ENCODE results near the gene EXOC7.

Gene EXOC7

DNA sequence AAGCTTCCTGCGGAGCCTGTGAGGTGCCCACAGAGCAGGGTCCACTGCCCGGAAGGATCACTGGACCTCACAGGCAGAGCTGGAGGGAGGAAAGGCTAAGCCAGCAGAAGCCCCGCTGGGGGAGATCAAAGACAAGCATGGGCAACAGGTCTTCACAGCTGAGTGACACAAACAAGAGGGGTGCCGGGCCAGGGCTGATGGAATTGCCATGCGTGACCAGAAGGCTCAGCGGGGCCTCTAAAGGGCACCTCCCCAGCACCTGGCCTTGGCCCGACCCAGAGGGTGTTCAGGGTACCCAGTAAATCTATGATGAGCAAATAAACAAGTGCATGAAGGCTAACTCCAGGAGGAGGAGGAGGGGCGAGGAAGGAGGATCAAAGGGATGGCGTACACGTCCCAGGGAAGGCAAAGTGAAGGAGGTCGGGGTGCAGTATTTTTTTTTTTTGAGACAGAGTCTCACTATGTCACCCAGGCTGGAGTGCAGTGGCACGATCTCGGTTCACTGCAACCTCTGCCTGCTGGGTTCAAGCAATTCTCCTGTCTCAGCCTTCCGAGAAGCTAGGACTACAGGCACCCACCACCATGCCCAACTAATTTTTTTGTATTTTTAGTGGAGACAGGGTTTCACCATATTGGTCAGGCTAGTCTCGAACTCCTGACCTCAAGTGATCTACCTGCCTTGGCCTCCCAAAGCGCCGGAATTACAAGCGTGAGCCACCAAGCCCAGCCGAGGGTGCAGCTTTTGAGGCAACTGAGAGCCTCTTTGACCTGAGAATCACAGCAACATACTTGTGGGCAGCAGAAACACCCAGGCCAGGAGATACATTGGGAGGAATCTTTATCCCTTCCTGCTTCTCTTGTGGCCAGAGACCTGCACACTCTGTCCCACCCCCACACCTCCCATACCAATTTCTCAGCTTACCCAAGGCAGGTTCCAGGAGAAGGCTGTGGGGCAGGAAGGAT, 16.1 kb upstream of the EXOC7 start:
- DNase-seq (ENCODE audit: low read depth), result no peak

DNA sequence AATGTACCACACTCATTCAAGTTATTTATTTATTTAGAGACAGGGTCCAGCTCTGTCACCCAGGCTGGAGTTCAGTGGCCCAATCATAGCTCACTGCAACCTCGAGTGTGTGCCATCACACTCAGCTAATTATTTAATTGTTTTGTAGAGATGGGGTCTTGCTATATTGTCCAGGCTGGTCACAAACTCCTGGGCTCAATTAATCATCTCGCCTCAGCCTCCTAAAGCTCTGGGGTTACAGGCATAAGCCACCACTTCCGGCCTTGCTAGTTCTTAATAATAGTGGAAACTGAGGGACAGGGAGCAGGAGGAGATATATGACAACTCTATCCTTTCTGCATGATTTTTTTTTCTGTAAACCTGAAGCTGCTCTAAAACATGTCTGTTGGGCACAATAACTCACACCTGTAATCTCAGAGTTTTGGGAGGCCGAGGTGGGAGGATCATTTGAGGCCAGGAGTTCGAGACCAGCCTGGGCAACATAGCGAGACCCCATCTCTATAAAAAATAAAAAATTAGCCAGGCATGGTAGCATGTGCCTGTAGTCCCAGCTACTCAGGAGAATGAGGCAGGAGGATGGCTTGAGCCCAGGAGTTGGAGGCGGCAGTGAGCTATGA, 11.7 kb upstream of the EXOC7 start:
- DNase-seq (ENCODE audit: low read depth), result no peak

DNA sequence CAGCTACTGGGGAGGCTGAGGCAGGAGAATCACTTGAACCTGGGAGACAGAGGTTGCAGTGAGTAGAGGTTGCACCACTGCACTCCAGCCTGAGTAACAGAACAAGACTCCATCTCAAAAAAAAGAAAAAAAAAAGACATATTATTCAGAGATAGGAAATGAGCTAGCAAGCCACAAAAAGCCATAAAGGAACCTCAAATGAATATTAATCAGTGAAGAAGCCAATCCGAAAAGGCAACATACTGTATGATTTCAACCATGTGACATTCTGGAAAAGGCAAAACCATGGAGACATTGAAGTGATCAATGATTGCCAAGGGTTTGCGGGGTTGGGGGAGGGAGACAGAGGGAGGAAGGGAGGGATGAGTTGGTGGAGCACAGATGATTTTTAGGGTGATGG, 8.4 kb upstream of the EXOC7 start:
- no peak for DNase-seq (ENCODE audit: low read depth)

DNA sequence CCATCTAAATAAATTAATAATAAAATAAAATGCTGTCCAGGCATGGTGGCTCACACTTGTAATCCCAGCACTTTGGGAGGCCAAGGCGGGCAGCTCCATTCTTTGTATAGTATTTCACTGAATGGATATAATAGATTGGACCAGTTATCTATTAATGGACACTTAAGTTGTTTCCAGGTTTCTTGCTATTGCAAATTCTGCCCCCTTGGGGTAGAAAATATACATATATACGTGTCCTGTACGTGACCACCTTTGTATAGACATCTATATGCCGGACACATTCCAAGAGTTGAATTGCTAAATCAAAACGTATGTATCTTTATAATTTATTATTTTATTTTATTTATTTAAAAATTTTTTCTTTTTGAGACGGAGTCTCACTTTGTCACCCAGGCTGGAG, 3.9 kb upstream of the EXOC7 start:
- no peak for DNase-seq (ENCODE audit: low read depth)

DNA sequence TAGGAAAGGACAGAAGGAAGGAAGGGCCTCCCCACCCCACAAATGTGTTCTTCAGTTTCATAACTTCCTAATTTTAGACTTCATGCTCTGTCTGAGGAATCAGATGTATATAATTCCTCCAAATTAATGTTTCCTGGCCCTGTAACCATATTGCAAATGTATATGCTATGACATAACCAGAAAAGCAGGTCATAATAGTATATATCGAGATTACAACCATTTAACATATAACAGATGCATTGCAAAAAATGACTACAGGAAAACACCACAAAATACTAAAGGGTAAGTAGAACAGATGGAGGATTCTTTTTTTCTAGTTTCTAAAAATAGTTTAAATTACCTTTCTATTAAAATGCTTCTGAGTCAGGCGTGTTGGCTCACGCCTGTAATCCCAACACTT, 3.1 kb upstream of the EXOC7 start:
- DNase-seq (ENCODE audit: low read depth), result no peak

DNA sequence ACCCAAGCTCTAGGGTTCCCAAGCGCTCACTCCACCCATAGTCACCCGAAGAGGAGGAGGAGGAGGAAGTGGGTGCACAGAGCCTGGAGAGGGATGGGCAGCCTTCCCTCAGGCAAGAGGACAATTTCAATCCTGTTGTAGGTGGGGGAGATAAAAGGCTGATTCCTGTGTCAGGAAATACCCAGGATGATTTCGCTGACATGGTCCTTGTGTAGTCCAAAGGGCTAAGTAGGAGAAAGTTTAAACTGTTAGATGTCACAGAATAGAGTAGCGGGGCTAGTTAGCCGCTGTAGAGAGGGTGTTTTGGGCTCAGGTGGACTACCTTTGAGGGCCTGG, 1.3 kb upstream of the EXOC7 start:
- DNase-seq (ENCODE audit: low read depth), result no peak

DNA sequence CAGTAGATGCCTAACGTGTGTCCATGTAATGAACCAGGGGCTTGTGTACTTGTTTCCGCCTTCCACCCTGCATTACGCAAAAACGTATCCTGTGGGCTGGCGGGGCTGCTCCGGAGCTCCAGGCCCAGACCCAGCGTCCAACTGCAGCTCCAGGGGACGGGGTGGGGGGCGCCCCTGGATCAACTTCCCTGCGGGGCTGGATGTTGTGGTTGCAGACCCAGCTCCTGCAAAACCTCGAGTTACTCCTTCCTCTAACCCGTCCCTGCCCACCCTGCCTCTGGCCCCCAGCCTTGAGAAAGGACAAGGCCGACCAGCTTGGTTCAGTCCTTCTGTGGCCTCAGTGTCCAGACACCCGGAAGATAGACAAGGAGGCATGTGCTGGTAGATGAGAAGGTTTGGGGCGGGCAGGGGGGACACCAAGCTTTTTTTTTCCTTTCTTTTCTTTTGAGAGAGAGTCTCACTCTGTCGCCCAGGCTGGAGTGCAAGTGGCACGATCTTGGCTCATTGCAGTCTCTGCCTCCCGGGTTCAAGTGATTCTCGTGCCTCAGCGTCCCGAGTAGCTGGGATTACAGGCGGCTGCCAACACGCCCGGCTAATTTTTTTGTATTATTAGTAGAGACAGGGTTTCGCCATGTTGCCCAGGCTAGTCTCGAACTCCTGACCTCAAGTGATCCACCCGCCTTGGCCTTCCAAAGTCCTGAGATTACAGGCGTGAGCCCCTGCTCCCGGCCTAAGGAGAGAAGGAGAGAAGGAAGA, 731 bp upstream of the EXOC7 start:
- DNase-seq (ENCODE audit: low read depth), result no peak

DNA sequence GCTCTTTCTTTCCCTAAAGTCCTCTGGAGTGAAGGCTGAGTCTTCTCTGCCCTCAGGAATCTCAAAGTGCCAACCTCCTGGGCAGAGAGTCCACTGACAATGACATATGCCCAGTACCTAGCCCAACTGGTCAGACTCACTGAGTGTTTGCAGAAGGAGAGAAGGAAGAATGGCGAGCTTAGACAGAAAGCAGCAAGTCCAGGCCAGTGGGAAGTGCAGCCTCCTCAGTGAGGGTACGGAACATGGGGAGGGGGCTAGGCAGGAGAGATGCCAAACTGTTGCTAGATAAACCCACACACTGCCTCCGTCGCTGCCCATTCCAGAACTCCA, 678 bp downstream of the EXOC7 start:
- no peak for DNase-seq (ENCODE audit: low read depth)

DNA sequence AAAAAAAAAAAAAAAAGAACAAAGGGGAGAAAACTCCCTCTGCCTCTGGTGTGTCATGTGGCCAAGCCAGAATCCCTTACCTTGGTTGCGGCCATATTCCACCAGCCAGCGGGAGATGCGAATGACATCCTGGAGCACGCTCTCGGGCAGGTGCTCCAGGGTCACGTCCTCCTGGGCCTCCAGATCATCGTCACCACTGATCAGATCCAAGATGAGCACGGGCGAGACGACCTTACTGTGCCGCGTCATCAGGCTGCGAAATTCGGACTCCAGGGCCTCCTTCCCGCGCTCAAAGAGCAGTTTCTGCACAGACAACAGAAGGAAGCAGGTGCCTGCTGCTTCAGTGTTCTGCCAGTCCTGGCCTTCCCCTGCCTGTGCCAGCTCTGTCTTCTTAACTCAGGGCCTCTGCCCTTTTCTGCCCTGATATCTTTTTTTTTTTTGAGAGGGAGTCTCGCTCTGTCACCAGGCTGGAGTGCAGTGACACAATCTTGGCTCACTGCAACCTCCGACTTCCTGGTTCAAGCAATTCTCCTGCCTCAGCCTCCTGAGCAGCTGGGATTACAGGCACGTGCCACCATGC, 5.8 kb downstream of the EXOC7 start:
- DNase-seq (ENCODE audit: low read depth), result no peak

DNA sequence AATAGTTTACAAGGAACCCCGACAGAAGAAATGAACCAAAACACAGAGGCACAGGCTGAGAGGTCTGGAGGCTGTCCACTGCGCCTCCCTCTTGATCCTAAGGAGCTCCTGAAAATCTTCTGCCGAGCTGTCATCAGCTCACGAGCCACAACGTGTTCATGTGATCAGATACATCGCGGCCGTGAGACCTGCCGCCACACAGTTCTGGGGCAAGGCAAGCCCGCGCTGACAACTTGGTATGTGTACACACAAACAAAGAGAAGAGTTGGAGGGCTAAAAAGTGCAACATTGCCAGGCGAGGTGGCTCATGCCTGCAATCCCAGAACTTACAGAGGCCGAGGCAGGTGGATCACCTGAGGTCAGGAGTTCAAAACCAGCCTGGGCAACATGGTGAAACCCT, 7.6 kb downstream of the EXOC7 start:
- no peak for DNase-seq (ENCODE audit: low read depth)

DNA sequence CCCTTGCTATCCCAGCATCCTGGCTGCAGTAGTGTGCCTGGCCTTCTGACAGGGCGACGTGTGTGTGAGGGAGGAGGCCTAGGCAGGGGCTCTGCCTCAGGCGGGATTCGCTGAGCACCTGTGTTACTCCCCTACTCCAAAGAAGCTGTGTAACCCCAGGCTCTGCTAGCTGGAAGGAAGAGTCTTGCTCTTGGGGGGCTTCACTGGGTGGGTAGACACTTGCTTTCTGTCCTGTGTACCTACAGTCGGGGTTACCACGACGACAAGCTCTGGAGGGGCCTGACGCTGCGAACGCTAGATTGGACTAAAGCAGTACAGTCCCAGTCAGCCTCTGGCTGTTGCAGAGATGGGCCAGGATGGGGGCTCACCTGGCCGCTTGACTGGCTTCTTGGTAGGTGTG, 9.5 kb downstream of the EXOC7 start:
- no peak for DNase-seq (ENCODE audit: low read depth)

DNA sequence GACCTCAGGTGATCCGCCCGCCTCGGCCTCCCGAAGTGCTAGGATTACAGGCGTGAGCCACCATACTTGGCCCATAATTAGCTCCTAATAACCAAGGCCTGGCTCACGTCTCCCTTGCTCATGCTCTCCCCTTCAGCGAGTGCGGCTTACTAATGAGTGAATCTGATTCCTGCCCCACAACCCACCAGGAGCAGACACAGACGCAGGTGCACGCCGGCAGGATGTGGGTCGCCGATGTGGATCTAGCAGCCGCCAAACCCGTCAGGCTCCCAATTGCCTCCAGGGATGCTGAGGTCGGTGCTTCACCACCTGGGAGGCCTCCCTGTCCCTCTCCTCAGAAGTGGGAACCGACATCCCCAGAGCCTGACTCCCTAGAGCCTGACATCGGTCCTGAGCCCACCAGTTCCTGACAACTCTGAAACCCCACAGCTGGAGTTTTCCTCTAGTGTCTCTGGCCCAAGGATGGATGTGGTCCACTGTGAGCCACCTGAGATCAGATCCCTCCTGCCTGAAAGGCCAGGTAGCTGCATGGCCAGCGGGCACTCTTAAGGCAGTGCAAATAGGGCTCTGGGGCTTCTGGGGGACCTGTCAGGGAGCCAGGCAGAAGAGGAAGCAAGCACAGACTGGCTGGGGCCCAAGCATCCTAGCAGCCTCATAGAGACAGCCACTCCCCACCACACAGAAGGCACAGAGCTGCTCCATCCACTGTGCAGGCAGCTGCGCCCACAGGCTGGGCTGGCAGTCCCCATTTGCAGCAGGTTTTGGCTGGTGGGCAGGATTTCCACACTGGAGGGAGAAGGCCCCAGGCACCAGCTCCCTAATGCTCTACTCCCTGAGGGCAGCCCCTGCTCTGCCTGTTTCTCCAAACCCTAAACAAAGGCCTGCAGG, 10.8 kb downstream of the EXOC7 start:
- no peak for DNase-seq (ENCODE audit: low read depth)

DNA sequence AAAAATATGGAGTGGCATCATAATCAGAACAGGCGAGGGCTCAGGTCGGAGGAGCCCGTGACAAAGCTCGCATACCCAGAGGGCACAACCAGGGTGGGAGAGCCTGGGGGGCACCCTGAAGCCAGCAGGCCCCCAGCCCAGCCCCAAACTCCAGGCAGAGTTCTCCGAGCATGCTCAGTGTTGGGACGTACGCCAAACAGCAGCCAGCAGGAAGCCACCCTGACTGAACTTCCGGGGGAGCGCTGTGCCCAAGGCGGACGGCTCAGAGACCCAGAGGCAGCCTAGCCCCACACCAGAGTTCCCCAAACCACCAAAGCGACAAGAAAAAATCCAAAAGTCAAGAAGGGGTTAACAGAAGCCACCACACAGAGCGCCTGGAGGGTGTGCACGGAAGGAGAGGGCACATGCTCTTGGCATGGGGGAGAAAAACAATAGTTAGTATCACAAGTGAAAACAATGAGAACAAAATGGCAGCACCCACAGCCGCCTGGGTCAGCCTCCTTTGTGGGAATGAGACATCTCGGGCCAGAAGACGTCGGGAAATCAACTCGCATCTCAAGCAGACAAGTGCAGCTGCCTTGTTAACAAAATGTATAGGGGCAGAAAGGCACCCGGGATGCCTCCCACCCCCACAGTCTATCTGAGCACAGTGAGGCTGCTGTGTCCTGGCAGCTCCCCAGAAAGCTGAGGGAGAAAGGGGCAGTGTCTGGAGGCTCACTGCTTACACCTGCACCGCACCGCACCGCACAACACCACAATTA, 11.9 kb downstream of the EXOC7 start:
- no peak for DNase-seq (ENCODE audit: low read depth)

DNA sequence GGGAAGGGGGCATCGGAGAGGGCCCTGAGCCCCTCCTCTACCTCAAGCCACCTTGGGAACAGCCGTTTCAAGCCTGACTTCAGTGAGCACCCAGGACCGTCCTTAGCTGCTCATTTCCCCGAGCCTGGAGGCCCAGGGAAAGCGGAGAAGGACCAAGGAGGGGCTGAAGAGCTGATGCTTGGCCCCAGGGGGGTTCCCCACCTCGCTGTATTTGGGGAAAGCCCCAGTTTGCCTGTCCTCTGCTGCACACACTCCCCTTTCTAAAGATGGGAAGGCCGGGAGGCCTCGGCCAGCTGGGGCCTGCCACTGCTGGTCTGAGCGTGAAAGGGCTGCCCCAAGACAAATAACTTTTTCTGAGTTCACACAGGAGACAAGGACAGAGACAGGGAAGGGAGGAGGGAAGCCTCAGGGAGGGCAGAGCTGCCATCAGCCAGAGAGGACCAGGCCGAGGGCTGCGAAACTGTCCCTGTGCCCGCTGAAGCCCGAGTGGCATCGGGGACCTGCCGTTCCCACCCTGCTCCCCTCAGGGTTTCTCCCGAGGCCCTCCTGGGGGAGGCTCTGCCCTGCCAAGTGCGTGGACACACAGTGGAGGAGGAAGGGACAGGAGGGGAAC, 13.0 kb downstream of the EXOC7 start:
- DNase-seq (ENCODE audit: low read depth), result no peak

DNA sequence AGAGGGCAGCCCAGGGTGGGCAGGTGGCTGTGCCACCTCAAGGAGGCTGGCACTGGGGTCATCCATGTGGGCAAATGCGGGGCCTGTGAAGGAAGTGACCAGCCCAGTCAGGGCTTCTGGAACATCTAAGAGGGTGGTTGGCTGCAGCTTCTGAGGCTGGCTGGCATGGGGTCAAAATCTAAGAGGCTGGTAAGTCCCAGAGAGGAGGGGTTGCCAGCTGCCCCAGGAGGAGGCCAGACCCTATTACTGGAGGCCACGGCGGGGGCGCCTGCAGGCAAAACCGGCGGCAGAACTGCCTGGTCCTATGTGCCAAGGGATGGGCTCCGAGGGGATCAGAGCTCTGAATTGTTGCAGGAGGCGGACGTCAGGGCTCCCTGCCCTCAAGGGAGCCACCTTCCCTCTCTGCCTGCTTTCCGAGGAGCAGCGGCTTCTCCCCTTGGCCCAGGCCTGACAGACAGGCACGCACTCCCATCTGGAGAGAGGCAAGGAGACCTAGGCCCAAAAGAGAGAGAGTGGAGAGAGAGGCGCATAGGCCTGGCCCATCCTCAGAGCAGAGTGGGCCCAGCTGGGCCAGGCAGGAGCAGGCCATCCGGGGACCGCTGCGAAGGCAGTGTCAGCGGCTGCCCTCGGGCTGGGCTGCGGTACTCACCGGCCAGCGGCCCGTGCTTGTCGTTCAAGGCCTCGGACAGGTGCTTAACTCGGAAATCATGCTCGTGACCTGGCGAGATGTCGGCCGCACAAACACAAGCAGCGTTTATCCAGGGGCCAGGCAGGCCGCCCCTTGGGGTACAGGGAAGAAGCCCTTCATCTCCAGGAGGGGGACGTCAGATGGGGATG, 13.7 kb downstream of the EXOC7 start:
- no peak for DNase-seq (ENCODE audit: low read depth)

DNA sequence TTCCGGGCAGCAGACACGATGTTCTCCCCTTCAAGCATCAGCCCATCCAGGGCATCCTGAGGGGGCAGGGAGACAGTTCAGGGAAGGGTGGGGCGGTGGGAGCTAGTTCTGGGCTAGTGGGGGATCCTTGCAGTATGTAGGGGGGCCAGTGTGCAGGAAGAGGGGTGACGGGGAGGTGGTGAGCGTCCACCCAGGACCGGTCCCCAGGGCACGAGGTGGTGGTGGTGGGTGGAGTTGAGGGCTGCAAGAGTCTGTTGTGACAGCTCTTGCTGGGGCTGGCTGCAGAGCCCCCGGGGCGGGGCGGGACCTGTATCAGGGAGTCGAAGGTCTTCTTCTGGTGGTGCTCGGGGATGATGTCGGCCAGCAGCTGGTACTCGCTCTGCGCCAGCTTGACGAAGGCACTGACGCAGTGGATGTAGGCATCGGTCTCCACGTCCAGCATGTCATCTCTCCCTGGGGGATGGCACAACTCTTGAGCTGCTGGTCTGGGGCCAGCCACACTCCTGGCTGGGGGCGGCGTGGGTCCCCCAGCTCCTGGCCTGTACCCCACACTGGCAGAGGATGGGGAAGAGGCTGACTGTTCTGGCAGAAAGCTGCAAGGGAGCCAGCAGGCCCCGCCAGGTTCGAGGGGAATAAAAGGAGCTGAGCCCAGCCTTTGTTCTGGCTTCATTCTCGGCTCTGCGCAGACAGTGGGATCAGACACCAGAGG, 14.6 kb downstream of the EXOC7 start:
- no peak for DNase-seq (ENCODE audit: low read depth)

DNA sequence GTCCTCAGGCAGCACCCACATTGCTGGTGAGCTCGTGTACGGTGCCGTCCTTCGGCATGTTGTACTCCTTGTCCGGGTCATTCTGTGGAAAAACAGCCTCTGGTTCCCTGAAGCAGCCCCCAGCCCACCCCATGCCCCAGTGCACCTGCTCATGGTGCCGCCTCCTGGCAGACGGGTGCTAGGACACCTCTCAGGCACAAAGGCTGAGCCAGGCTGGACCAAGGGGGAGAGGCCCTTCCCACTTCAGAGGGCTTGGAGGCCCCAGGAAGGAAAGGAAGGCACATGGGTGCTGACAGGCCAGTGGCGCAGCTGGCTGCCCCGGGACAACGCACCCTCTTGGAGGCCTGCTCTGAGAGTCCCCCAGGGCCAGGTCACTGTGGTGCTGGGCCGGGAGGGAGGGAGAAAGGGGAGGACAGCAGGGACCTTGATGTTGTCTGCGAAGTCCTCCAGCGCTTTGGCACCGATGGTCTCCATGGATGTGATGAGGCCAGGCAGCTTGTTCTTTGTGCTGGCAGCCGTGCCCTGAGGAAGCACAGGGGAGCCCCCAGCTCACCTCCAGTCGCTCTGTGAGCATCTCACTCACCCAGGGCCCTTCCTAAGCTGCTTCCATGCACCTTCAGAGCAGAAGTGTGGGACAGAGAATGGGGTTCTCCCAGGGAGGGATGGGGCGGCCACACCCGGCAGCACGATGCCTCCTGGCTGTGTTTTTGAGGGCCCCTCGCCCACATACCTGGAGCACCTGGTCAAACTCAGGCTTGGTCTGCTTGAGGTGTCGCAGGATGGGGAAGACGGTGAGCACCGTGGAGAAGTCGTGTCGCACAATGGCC, 15.3 kb downstream of the EXOC7 start:
- no peak for DNase-seq (ENCODE audit: low read depth)

DNA sequence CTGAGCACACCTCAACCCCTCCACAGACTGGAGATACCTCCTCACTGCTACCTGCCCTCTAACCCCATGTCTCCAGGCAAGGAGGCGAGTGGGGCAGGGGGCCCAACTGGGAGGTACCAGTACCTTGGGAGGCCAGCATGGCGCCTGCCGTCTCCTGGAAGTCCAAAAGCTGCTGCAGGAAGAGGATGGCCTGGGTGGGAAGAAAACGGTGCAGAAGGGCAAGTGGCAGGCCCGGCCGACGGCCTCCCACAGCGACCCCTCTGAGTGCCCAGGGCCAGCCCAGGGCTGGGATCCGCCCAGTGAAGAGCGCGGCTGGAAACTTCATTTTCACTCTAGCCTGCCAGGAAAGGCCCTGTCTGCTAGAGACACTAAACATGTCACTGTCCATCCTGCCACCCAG, 16.1 kb downstream of the EXOC7 start:
- DNase-seq (ENCODE audit: low read depth), result no peak

All from fibroblast of gingiva (primary cell).